ENCODE data around the gene CLDN18. TPM values are rescaled to one million over a fixed set of nuclear protein-coding genes. Genes with fewer than 3 reads are reported as not detected.

CLDN18 gene
- total RNA-seq, 1 donor from 2014 or later, result not detected

GRCh38 chr3:138049157-138049919 is 39.4 kb downstream of the CLDN18 start:
- H3K36me3 Mint-ChIP-seq (ENCODE audit: low read depth), result peaks cover 14% of the 10 kb centered on the region
- H3K4me1 Mint-ChIP-seq (ENCODE audit: low read depth), result peaks cover 10% of the 10 kb centered on the region
- H3K9me3 Mint-ChIP-seq (ENCODE audit: low read depth), result no peaks in the 10 kb centered on the region
- TF ChIP-seq, protein P1, sequence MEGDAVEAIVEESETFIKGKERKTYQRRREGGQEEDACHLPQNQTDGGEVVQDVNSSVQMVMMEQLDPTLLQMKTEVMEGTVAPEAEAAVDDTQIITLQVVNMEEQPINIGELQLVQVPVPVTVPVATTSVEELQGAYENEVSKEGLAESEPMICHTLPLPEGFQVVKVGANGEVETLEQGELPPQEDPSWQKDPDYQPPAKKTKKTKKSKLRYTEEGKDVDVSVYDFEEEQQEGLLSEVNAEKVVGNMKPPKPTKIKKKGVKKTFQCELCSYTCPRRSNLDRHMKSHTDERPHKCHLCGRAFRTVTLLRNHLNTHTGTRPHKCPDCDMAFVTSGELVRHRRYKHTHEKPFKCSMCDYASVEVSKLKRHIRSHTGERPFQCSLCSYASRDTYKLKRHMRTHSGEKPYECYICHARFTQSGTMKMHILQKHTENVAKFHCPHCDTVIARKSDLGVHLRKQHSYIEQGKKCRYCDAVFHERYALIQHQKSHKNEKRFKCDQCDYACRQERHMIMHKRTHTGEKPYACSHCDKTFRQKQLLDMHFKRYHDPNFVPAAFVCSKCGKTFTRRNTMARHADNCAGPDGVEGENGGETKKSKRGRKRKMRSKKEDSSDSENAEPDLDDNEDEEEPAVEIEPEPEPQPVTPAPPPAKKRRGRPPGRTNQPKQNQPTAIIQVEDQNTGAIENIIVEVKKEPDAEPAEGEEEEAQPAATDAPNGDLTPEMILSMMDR (IDR thresholded peaks at IDR 0.05), result no peak
- no peak overlapping the region for H3K4me3 Mint-ChIP-seq (ENCODE audit: unreplicated experiment)
- H3K27ac Mint-ChIP-seq (ENCODE audit: unreplicated experiment), result no peak overlapping the region
- H3K27me3 Mint-ChIP-seq (ENCODE audit: low read depth), result no peaks in the 10 kb centered on the region
- DNase-seq (ENCODE audit: low spot score), result no peak

GRCh38 chr3:138051947-138052802 is 42.2 kb downstream of the CLDN18 start:
- DNase-seq (ENCODE audit: low spot score), result no peak
- Mint-ChIP-seq H3K36me3 (ENCODE audit: low read depth) (peaks cover 14% of the 10 kb centered on the region), H3K27ac (ENCODE audit: unreplicated experiment) (no peak overlapping the region), H3K4me1 (ENCODE audit: low read depth) (peaks cover 6% of the 10 kb centered on the region), H3K9me3 (ENCODE audit: low read depth) (no peaks in the 10 kb centered on the region), H3K27me3 (ENCODE audit: low read depth) (no peaks in the 10 kb centered on the region), H3K4me3 (ENCODE audit: unreplicated experiment) (no peak overlapping the region)
- TF ChIP-seq, protein P1 (IDR thresholded peaks at IDR 0.05), result peak; percentile 84

DNA sequence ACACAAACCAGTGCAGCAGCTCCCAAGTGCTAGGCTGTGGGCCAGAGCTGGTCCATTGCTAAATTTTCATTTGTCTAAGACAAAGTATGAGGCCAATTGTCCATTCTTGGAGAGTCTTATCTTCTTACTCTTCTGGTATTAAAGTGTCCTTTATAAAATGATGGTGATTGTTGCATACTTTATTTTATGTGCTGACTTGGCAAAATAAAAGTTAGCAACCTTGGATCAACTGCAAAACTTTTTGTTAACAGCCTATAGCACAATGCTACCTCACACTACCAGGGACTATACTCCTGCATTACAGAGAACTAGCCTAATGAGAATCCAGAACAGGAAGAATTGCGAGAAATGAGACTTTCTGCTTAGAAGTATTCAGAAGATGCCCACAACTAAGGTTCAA is 44.1 kb downstream of the CLDN18 start:
- Mint-ChIP-seq H3K4me3 (ENCODE audit: unreplicated experiment) (no peak overlapping the region), H3K27ac (ENCODE audit: unreplicated experiment) (no peak overlapping the region), H3K9me3 (ENCODE audit: low read depth) (no peaks in the 10 kb centered on the region), H3K27me3 (ENCODE audit: low read depth) (no peaks in the 10 kb centered on the region), H3K36me3 (ENCODE audit: low read depth) (peaks cover 12% of the 10 kb centered on the region), H3K4me1 (ENCODE audit: low read depth) (peaks cover 6% of the 10 kb centered on the region)
- TF ChIP-seq, protein P1 (IDR thresholded peaks at IDR 0.05), result no peak
- DNase-seq (ENCODE audit: low spot score), result no peak

DNA sequence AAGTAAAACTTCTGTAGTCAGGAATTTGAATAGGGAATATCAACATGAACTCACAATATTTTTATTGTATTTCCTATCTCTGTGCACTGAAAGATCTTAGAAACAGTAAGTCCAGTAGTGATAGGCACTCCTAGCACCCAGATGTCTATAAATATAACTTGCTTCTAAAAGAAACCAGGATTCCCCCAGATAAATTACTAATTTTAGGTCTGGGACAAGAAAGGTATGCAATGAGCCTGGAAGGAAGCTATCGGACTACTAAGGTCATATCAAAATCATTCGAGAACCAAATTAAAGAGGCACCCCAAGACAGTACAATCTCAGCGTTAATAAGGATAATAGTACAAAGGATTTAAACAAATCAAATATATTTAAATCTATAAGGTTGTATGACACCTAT is 47.4 kb downstream of the CLDN18 start:
- DNase-seq (ENCODE audit: low spot score), result no peak
- Mint-ChIP-seq H3K9me3 (ENCODE audit: low read depth) (no peaks in the 10 kb centered on the region), H3K36me3 (ENCODE audit: low read depth) (peaks cover 18% of the 10 kb centered on the region), H3K27ac (ENCODE audit: unreplicated experiment) (no peak overlapping the region), H3K27me3 (ENCODE audit: low read depth) (no peaks in the 10 kb centered on the region), H3K4me3 (ENCODE audit: unreplicated experiment) (no peak overlapping the region), H3K4me1 (ENCODE audit: low read depth) (peaks cover 15% of the 10 kb centered on the region)
- TF ChIP-seq, protein P1 (IDR thresholded peaks at IDR 0.05), result no peak

DNA sequence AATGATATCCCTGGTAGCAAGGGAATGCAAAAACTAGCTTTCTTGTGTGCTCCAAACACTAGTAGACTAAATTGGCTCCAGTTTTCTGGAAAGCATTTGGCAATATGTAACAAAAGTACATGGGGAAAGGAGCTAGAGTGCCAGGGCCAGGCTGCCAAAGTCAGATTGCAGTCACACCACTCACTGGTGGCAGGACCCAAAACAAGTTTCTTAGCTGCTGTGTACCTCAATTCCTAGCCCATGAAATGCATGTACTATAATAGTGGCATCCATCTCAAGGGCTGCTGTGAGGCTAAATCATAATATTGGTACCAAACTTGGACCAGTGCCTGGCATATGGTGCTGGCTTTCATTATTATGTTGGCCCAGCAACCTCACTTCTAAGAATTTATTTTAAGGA is 49.3 kb downstream of the CLDN18 start:
- no peaks in the 10 kb centered on the region for H3K27me3 Mint-ChIP-seq (ENCODE audit: low read depth)
- peaks cover 27% of the 10 kb centered on the region for H3K36me3 Mint-ChIP-seq (ENCODE audit: low read depth)
- peaks cover 19% of the 10 kb centered on the region for H3K4me1 Mint-ChIP-seq (ENCODE audit: low read depth)
- no peak overlapping the region for H3K4me3 Mint-ChIP-seq (ENCODE audit: unreplicated experiment)
- DNase-seq (ENCODE audit: low spot score), result no peak
- no peak overlapping the region for H3K27ac Mint-ChIP-seq (ENCODE audit: unreplicated experiment)
- TF ChIP-seq, protein P1 (IDR thresholded peaks at IDR 0.05), result no peak
- no peaks in the 10 kb centered on the region for H3K9me3 Mint-ChIP-seq (ENCODE audit: low read depth)

All from chondrocyte (in vitro differentiated cells).